Measurements from ENCODE around the gene CIZ1. TPM values are rescaled to one million over a fixed set of nuclear protein-coding genes. Genes with fewer than 3 reads are reported as not detected.

Gene CIZ1
- total and polyA plus RNA-seq, 10 of the 15 experiments (the other 5 are each of a cell fraction or from before 2014, with no cell fraction given) = 1.8 to 91.6 (median 35.4) TPM

- ChIA-PET POLR2A (no interaction called here), SMC1A (ENCODE audit: uncharacterized antibody, unreplicated experiment) (no interaction called here), RAD21 (ENCODE audit: unreplicated experiment) (no interaction called here), CTCF (no interaction called here)
- H3K27me3 ChIP-seq (replicated peaks in 1 of 2; ENCODE audit: control insufficient read depth in 2 of 2, insufficient read depth in 2 of 2, low read length in 1 of 2) = peaks cover 0 to 2% of the 10 kb centered on the region in 2 experiments; a peak in 2 of 4 replicates
- no peak overlapping the region for H3K9ac ChIP-seq (ENCODE audit: control insufficient read depth, insufficient read depth, low read length)
- TF ChIP-seq YBX1 (IDR thresholded peaks at IDR 0.05) (no peak), CBFB (IDR thresholded peaks at IDR 0.05; ENCODE audit: low read depth) (no peak), EGR1 (IDR thresholded peaks at IDR 0.05; ENCODE audit: borderline replicate concordance in 1 of 2, low read depth in 2 of 2, low read length in 2 of 2) (no peak), ZBTB33 (IDR thresholded peaks at IDR 0.05) (no peak), RAD21 (IDR thresholded peaks at IDR 0.05; ENCODE audit: insufficient read depth, low read depth, low read length) (no peak), DPF2 (IDR thresholded peaks at IDR 0.05) (no peak), RFX5 (IDR thresholded peaks at IDR 0.05; ENCODE audit: low read depth, low read length) (no peak), HCFC1 (IDR thresholded peaks at IDR 0.05; ENCODE audit: low read length) (no peak), CHD2 (IDR thresholded peaks at IDR 0.05; ENCODE audit: borderline replicate concordance, low read depth, low read length) (no peak), CHD1 (IDR thresholded peaks at IDR 0.05; ENCODE audit: low read depth, low read length) (no peak), BCL11A (IDR thresholded peaks at IDR 0.05; ENCODE audit: low read depth, low read length) (no peak), HDAC6 (IDR thresholded peaks at IDR 0.05; ENCODE audit: unreplicated experiment) (no peak), MEF2A (IDR thresholded peaks at IDR 0.05; ENCODE audit: insufficient read depth, low read depth, low read length) (no peak), ATF7 (IDR thresholded peaks at IDR 0.05; ENCODE audit: low read depth) (no peak), RUNX3 (IDR thresholded peaks at IDR 0.05; ENCODE audit: low read length) (no peak), BMI1 (IDR thresholded peaks at IDR 0.05; ENCODE audit: borderline replicate concordance) (no peak), FOXK2 (IDR thresholded peaks at IDR 0.05) (no peak), SIN3A (IDR thresholded peaks at IDR 0.05; ENCODE audit: low read depth, low read length) (no peak), CREB1 (IDR thresholded peaks at IDR 0.05; ENCODE audit: low read depth) (no peak), MTA2 (IDR thresholded peaks at IDR 0.05; ENCODE audit: low read depth) (no peak)
- in situ Hi-C loops (cut with MboI) (no loop called here), intact Hi-C loops (cut with micrococcal nuclease; ENCODE audit: unreplicated experiment) (no loop called here)
- no peak overlapping the region for H3K4me2 ChIP-seq (ENCODE audit: control insufficient read depth, insufficient read depth)
- H4K20me1 ChIP-seq (ENCODE audit: control insufficient read depth, insufficient read depth) = no peaks in the 10 kb centered on the region
- no peaks in the 10 kb centered on the region for H3K9me3 ChIP-seq (replicated peaks; ENCODE audit: control insufficient read depth, insufficient read depth, low read length)
- no peak overlapping the region for H2AFZ ChIP-seq (ENCODE audit: control insufficient read depth, low read depth, low read length)
- no peak for ATAC-seq
- no peak overlapping the region for H3K27ac ChIP-seq (ENCODE audit: control insufficient read depth, insufficient read depth)
- H3K4me3 ChIP-seq = no peak overlapping the region
- H3K79me2 ChIP-seq (ENCODE audit: control insufficient read depth, insufficient read depth, low read length) = no peaks in the 10 kb centered on the region
- H3K36me3 ChIP-seq (ENCODE audit: control insufficient read depth in 2 of 2, insufficient read depth in 2 of 2, low read length in 1 of 2) = no peaks in the 10 kb centered on the region
- FAIRE-seq = no peak
- H3K4me1 ChIP-seq (ENCODE audit: control insufficient read depth, insufficient read depth, low read length) = peaks cover 4% of the 10 kb centered on the region; the same call in 1 of the 2 replicates
- WGBS (ENCODE audit: insufficient coverage, insufficient replicate concordance, low lambda C conversion rate, missing lambda C conversion rate) = 21% methylated on average over 13 of the region's 13 CpGs
- no peak for DNase-seq (ENCODE audit: low read depth, low spot score)
- BruUV-seq (replicated peaks) = no TSS peak
Observed at GRCh38 chr9:128222880-128223670, 31.7 kb upstream of the CIZ1 start.
